Activated CD4-positive, alpha-beta T cell treated with anti-CD3 and anti-CD28 coated beads, Interleukin-10, Interleukin-2, amounts not matched to agents 100 ng/mL and 50 ng/mL, durations not matched to agents 16 hours and 8 hours (primary cell): ENCODE data around the gene GRAP2.

Source experiments
- DNase-seq: peaks from one replicate; pipeline ENCODE4 v3.0.0-alpha.2; 2020

Gene GRAP2

GRCh38 chr22:39926753-39927152 is 25.9 kb downstream of the GRAP2 start:
- DNase-seq = no peak

- DNase-seq = peak; percentile 70
These were observed 26.7 kb downstream of the GRAP2 start for GRCh38 chr22:39927544-39927943.

- no peak for DNase-seq
These were observed 27.9 kb downstream of the GRAP2 start for GRCh38 chr22:39928536-39929520.

- DNase-seq = peak; percentile 53
These were observed 30.4 kb downstream of the GRAP2 start for GRCh38 chr22:39931251-39931650.

GRCh38 chr22:39932166-39932565 is 31.3 kb downstream of the GRAP2 start:
- DNase-seq = no peak

GRCh38 chr22:39932918-39933649 is 32.2 kb downstream of the GRAP2 start:
- DNase-seq = peak; percentile 78

- peak; percentile 47 for DNase-seq
These were observed 32.9 kb downstream of the GRAP2 start for GRCh38 chr22:39933741-39934140.

- DNase-seq = no peak
These were observed 34.2 kb downstream of the GRAP2 start for GRCh38 chr22:39935116-39935515.

GRCh38 chr22:39935612-39936011 is 34.7 kb downstream of the GRAP2 start:
- DNase-seq = no peak

GRCh38 chr22:39936523-39937145 is 35.8 kb downstream of the GRAP2 start:
- DNase-seq = no peak

GRCh38 chr22:39937906-39938305 is 37.0 kb downstream of the GRAP2 start:
- no peak for DNase-seq

- no peak for DNase-seq
These were observed 37.7 kb downstream of the GRAP2 start for GRCh38 chr22:39938509-39939111.

GRCh38 chr22:39939830-39940229 is 38.9 kb downstream of the GRAP2 start:
- DNase-seq = no peak

GRCh38 chr22:39940757-39941305 is 39.9 kb downstream of the GRAP2 start:
- no peak for DNase-seq

- no peak for DNase-seq
These were observed 40.7 kb downstream of the GRAP2 start for GRCh38 chr22:39941601-39942000.

- DNase-seq = no peak
These were observed 41.8 kb downstream of the GRAP2 start for GRCh38 chr22:39942439-39943230.

- no peak for DNase-seq
These were observed 42.5 kb downstream of the GRAP2 start for GRCh38 chr22:39943337-39943736.

GRCh38 chr22:39943953-39944872 is 43.3 kb downstream of the GRAP2 start:
- no peak for DNase-seq

- DNase-seq = no peak
These were observed 45.2 kb downstream of the GRAP2 start for GRCh38 chr22:39946126-39946502.

GRCh38 chr22:39946503-39947219 is 45.8 kb downstream of the GRAP2 start:
- no peak for DNase-seq
